CD14-positive monocyte (primary cell): ENCODE data around the gene DCAF4. TPM values are rescaled to one million over a fixed set of nuclear protein-coding genes. Genes with fewer than 3 reads are reported as not detected.

Experiments
- DNase-seq, 3 donors: peaks; one replicate each; pipeline ENCODE4 v3.0.0-alpha.2; 2011 to 2022
- H2AFZ ChIP-seq: 2 replicates; pipeline ENCODE4 v1.6.0; 2012; ENCODE audit warnings: mild to moderate bottlenecking, low read depth, low read length, inconsistent platforms; ENCODE audit not compliant: insufficient read depth, poor library complexity, severe bottlenecking
- H3K27ac ChIP-seq, 2 donors: 1 replicate in 1 of 2; 2 replicates in 1 of 2; pipeline ENCODE4 v1.5.1; 2012 to 2013; ENCODE audit warnings: low read length in 2 of 2, control low read depth in 1 of 2, inconsistent platforms in 1 of 2, low read depth in 1 of 2, mild to moderate bottlenecking in 1 of 2
- H3K27me3 ChIP-seq, 2 donors: one replicate each; pipeline versions ENCODE4 v1.6.0 to v1.6.1; 2011 to 2013; ENCODE audit warnings: low read length in 2 of 2; ENCODE audit not compliant: control insufficient read depth in 2 of 2, insufficient read depth in 2 of 2
- H3K36me3 ChIP-seq, 2 donors: replicated peaks in 1 of 2; 1 replicate in 1 of 2; 2 replicates in 1 of 2; pipeline versions ENCODE4 v1.5.1 to v1.6.1; 2012 to 2013; ENCODE audit warnings: low read length in 2 of 2, control low read depth in 1 of 2, inconsistent platforms in 1 of 2, mild to moderate bottlenecking in 1 of 2; ENCODE audit not compliant: insufficient read depth in 2 of 2, control insufficient read depth in 1 of 2
- H3K4me1 ChIP-seq, 2 donors: 1 replicate in 1 of 2; 2 replicates in 1 of 2; pipeline versions ENCODE4 v1.5.1 to v1.6.1; 2012 to 2013; ENCODE audit warnings: low read length in 2 of 2, control low read depth in 1 of 2, inconsistent platforms in 1 of 2, mild to moderate bottlenecking in 1 of 2, moderate library complexity in 1 of 2; ENCODE audit not compliant: insufficient read depth in 2 of 2, control insufficient read depth in 1 of 2
- H3K4me2 ChIP-seq: replicated peaks from 2 replicates; pipeline ENCODE3; 2012; ENCODE audit warnings: low read length, moderate library complexity, mild to moderate bottlenecking; ENCODE audit not compliant: poor library complexity, severe bottlenecking; ENCODE audit errors: extremely low read depth
- H3K4me3 ChIP-seq, 3 experiments: fragments of 200-600 bp in 1 of 3; sonication (generic) in 1 of 3; replicated peaks in 1 of 3; 1 replicate in 2 of 3; 2 replicates in 1 of 3; pipeline ENCODE4 v1.5.1; 2011 to 2013; ENCODE audit warnings: low read length in 3 of 3, mild to moderate bottlenecking in 3 of 3, control low read depth in 2 of 3, low read depth in 2 of 3, inconsistent platforms in 1 of 3, moderate library complexity in 1 of 3
- H3K79me2 ChIP-seq: 2 replicates; pipeline ENCODE4 v1.6.0; 2012; ENCODE audit warnings: mild to moderate bottlenecking, control low read depth, inconsistent platforms, low read length, moderate library complexity; ENCODE audit not compliant: insufficient read depth
- H3K9ac ChIP-seq: 2 replicates; pipeline ENCODE4 v1.6.0; 2017; ENCODE audit warnings: low read length, mild to moderate bottlenecking; ENCODE audit not compliant: insufficient read depth, poor library complexity, severe bottlenecking
- H3K9me3 ChIP-seq, 2 donors: replicated peaks in 1 of 2; 1 replicate in 1 of 2; 2 replicates in 1 of 2; pipeline versions ENCODE4 v1.5.1 to v1.6.1; 2012 to 2013; ENCODE audit warnings: low read length in 2 of 2, control low read depth in 1 of 2; ENCODE audit not compliant: control insufficient read depth in 1 of 2, insufficient read depth in 1 of 2
- H4K20me1 ChIP-seq: 2 replicates; pipeline ENCODE4 v1.6.0; 2012; ENCODE audit warnings: mild to moderate bottlenecking, low read length, control low read depth, moderate library complexity; ENCODE audit not compliant: insufficient read depth
- H3K27ac Mint-ChIP-seq, 7 donors: one replicate each; pipeline ENCODE4 v1.8.0; 2020; ENCODE audit warnings: mild to moderate bottlenecking in 7 of 7, mixed read lengths in 7 of 7, moderate library complexity in 6 of 7, inconsistent platforms in 2 of 7
- H3K27me3 Mint-ChIP-seq, 3 donors: one replicate each; pipeline ENCODE4 v1.8.0; 2021 to 2022; ENCODE audit warnings: low read depth in 3 of 3, mild to moderate bottlenecking in 3 of 3, mixed read lengths in 3 of 3, moderate library complexity in 3 of 3, inconsistent platforms in 1 of 3
- H3K36me3 Mint-ChIP-seq, 2 donors: one replicate each; pipeline ENCODE4 v1.8.0; 2020; ENCODE audit warnings: mixed read lengths in 2 of 2, inconsistent platforms in 1 of 2, mild to moderate bottlenecking in 1 of 2
- H3K4me1 Mint-ChIP-seq: one replicate; pipeline ENCODE4 v1.8.0; 2020; ENCODE audit warnings: mild to moderate bottlenecking, mixed read lengths
- H3K4me3 Mint-ChIP-seq, 2 donors: one replicate each; pipeline ENCODE4 v1.8.0; 2020; ENCODE audit warnings: mild to moderate bottlenecking in 2 of 2, mixed read lengths in 2 of 2, moderate library complexity in 1 of 2
- H3K9me3 Mint-ChIP-seq, 7 donors: one replicate each; pipeline ENCODE4 v1.8.0; 2020 to 2022; ENCODE audit warnings: mixed read lengths in 7 of 7, mild to moderate bottlenecking in 6 of 7, moderate library complexity in 6 of 7, inconsistent platforms in 2 of 7
- WGBS: methylation state at CpG from one replicate; pipeline ENCODE4 v1.1.5; 2013; ENCODE audit warnings: missing lambda C conversion rate; ENCODE audit not compliant: insufficient coverage; 5-methylcytosine and 5-hydroxymethylcytosine counted together
- intact Hi-C, 2 donors: fragments of 100-400 bp; cut with micrococcal nuclease; formaldehyde crosslinking; loops; one replicate each; pipeline versions ENCODE4 v1.15.0 to v1.15.1; 2023
- polyA plus RNA-seq, 3 donors: library from polyadenylated mRNA; depleted of rRNA in 1 of 3; unstranded in 2 of 3; stranded (reverse) in 1 of 3; fragments of 300-500 nt in 2 of 3; fragments of >200 nt in 1 of 3; fragmentation: Illumina TruSeq in 2 of 3; gene quantifications; 1 replicate in 2 of 3; 2 replicates in 1 of 3; pipeline ENCODE4 v1.2.3, GENCODE V29; 2012 to 2021
- TF ChIP-seq, protein P1 (sequence below): fragments of 200-600 bp; IDR thresholded peaks from one replicate; pipeline ENCODE4 v1.8.0; 2022; ENCODE audit warnings: antibody characterized with exemption, mild to moderate bottlenecking

DCAF4 gene
- polyA plus RNA-seq, 3 donors, result 1.1 to 7.2 (median 2.3) TPM

DNA sequence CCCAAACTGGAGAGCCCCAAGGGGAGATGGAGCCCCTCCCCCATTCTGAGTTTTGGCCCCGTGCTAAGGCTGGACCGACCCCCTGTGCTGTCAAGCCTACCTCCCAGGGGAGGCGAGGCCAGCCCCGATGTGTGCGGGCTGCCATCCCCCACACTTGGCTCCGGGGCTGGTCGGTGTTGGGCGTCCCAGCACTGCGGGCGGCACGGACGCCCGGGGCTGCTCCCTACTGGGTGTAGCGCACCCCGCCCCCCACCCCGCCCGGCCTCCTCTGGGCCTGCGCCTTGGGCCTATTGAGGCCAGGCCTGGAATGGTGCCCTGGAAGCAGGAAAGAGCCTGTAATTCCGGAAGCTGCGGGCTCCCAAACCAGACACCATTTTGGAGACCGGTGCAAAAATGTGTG lies 2.6 kb downstream of the DCAF4 start:
- H3K27me3 Mint-ChIP-seq, result peaks cover 4 to 23% (median 13%) of the 10 kb centered on the region in 3 donors
- 90% methylated on average over 16 of the region's 21 CpGs for WGBS

DNA sequence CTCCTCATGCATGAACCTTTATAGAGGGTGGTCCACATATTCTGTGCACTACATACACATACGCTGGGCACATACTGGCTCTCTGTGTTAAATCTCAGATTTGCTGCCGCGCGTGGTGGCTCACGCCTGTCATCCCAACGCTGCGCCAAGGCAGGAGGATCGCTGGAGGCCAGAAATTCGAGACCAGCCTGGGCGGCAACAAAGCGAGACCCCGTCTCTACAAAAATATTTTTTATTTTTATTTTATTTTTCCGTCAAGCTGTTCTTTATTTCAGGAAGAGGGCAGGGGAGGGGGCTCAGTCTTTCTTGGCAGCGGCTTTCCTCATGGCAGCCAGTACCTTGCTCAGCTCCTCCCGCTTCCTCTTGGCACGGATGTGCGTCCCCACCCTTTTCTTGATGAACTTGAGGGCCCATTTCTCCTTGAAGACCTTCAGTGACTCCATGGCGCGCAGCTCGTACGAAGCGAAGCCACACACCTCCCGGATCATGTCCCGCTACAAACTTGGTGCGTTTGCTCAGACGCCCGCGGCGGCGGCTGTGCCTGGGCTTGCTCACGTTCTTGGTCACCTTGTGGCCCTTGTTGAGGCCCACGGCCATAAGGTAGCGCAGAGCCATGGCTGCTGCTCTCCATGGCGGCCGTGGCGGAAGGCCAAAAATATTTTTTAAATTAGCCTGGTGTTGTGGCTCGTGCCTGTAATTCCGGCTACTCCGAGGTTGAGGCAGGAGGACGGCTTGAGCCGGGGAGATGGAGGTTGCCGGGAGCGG lies 3.2 kb downstream of the DCAF4 start:
- intact Hi-C loops, result no loop called here

More for the DNA sequence above, 2.6 kb downstream of the DCAF4 start:
- H3K27ac Mint-ChIP-seq, result no peak overlapping the region
- Histone ChIP-seq H3K79me2 (no peaks in the 10 kb centered on the region), H3K27ac (no peak overlapping the region), H2AFZ (no peak overlapping the region), H3K9me3 (no peaks in the 10 kb centered on the region), H3K4me2 (no peak overlapping the region), H3K4me1 (peaks cover 15 to 21% of the 10 kb centered on the region in 2 donors), H3K27me3 (peaks cover 0 to 6% of the 10 kb centered on the region in 2 donors), H4K20me1 (no peaks in the 10 kb centered on the region), H3K36me3 (no peaks in the 10 kb centered on the region), H3K4me3 (no peak overlapping the region), H3K9ac (no peak overlapping the region)
- peaks cover 14% of the 10 kb centered on the region for H3K4me1 Mint-ChIP-seq
- peaks cover 0 to 5% (median 0%) of the 10 kb centered on the region in 7 donors for H3K9me3 Mint-ChIP-seq
- H3K4me3 Mint-ChIP-seq, result no peak overlapping the region
- TF ChIP-seq, protein P1, sequence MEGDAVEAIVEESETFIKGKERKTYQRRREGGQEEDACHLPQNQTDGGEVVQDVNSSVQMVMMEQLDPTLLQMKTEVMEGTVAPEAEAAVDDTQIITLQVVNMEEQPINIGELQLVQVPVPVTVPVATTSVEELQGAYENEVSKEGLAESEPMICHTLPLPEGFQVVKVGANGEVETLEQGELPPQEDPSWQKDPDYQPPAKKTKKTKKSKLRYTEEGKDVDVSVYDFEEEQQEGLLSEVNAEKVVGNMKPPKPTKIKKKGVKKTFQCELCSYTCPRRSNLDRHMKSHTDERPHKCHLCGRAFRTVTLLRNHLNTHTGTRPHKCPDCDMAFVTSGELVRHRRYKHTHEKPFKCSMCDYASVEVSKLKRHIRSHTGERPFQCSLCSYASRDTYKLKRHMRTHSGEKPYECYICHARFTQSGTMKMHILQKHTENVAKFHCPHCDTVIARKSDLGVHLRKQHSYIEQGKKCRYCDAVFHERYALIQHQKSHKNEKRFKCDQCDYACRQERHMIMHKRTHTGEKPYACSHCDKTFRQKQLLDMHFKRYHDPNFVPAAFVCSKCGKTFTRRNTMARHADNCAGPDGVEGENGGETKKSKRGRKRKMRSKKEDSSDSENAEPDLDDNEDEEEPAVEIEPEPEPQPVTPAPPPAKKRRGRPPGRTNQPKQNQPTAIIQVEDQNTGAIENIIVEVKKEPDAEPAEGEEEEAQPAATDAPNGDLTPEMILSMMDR, result no peak
- H3K36me3 Mint-ChIP-seq, result peaks cover 0 to 4% of the 10 kb centered on the region in 2 donors
- intact Hi-C loops, result no loop called here
- no peak for DNase-seq

More for the DNA sequence above, 3.2 kb downstream of the DCAF4 start:
- 97% methylated on average over 29 of the region's 43 CpGs for WGBS
- Histone ChIP-seq H3K4me1 (peaks cover 15 to 21% of the 10 kb centered on the region in 2 donors), H4K20me1 (no peaks in the 10 kb centered on the region), H3K4me3 (no peak overlapping the region), H3K27me3 (peaks cover 0 to 6% of the 10 kb centered on the region in 2 donors), H3K36me3 (no peaks in the 10 kb centered on the region), H3K9ac (no peak overlapping the region), H3K27ac (no peak overlapping the region), H3K4me2 (no peak overlapping the region), H2AFZ (no peak overlapping the region), H3K9me3 (no peaks in the 10 kb centered on the region), H3K79me2 (no peaks in the 10 kb centered on the region)
- TF ChIP-seq, protein P1, result no peak
- Mint-ChIP-seq H3K27ac (no peak overlapping the region), H3K4me1 (peaks cover 14% of the 10 kb centered on the region), H3K4me3 (no peak overlapping the region), H3K27me3 (peaks cover 4 to 21% (median 8%) of the 10 kb centered on the region in 3 donors), H3K36me3 (peaks cover 0 to 4% of the 10 kb centered on the region in 2 donors), H3K9me3 (peaks cover 0 to 2% (median 0%) of the 10 kb centered on the region in 7 donors)
- no peak for DNase-seq
